Pulmonary artery endothelial cell (primary cell): ENCODE results near the gene MATK. TPM values are rescaled to one million over a fixed set of nuclear protein-coding genes. Genes with fewer than 3 reads are reported as not detected.
"Not testable (repeated sequence)": the region's sequence is repeated elsewhere in the genome, so short reads cannot be mapped to it uniquely, and the experiment has no call there.

Experiments used
- DNase-seq: peaks from one replicate; pipeline ENCODE4 v3.0.0-alpha.2; 2011; ENCODE audit warnings: low read depth, low spot score
- total RNA-seq: library from RNA; depleted of rRNA; stranded (reverse); fragments of >200 nt; gene quantifications from 2 replicates; pipeline ENCODE4 v1.2.3, GENCODE V29; 2014

The MATK gene
- total RNA-seq, 1 donor from 2014 or later, result under 0.01 TPM

DNA sequence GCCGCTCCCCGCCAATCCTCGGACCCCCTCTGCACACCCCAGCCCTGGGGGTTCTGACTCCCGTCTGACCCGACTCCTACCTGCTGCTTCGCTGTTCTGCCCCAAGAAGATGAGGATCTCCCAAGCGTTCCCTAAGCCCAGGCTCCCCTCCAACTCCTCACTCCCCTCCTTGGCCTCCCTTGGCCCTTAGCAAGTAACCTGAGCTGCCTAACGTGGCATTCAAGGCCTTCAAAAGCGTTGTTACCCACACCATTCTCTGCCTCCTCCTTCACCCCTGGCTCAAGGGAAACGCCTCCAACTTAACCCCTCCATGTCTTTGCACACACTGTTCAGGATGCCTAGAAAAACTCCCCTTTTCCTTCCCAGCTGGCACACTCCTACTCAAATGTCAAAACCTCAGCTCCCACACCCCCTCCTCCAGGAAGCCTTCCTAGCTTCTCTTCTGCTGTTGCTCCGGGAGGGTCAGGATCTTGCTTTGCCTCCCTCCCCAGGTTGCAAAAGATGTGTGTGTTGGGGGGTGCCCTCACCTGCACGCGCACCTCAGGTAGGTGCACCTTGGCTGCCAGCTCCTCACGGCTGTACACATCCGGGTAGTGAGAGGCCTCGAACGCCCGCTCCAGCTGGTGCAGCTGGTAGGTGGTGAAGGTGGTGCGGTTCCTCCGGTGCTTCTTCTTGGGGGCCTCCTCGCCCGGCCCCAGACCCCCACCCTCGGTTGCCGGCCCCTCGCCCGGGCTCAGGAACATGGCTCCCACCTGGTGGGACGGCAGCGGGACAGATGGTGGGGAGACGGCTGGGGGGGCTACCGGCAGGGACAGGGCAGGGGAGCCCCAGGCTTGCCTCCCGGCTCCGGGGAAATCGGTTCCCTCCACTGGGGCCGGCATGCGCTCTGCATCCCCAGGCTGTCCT, 14.9 kb downstream of the MATK start:
- no peak for DNase-seq

DNA sequence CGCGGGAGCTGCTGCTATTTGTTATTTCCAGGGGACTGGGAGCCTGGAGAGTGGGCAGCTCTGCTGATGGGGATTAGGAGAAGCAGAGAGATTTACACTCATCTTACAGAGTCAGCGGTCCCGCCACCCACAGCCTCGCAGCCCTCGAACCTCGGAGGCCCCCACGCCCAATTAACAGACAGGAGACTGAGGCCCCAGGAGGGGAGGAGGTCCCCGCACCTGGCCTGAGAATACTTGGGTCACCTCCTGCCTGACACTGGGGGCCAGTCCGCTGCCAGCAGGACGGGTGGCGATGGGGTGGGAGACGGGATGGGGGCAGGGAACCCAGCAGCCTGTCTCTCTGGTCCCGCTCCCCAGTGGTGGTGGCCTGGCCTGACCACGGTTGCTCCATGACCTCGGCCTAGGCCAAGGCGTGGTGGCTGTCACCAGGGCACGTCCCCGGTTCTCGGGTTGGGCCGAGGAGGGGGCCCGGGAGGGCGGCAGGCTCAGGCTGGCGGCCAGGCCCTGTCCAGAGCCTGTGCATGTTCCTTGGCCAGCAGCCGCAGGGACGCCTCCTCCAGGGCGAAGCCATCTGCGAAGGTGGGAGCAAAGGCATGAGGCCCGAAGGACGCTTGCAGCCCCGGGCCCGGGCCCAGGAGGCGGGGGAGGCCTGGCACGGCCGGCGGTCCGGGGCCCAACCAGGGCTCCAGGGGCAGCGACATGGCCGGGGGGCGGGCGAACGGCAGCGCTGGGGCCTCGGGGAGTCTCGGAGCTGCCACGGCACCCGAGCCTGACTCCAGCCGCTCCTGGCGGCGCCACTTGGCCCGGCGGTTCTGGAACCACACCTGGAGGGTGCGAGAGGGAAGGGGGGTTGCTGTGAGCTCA, 15.8 kb downstream of the MATK start:
- no peak for DNase-seq

GRCh38 chr19:3769494-3769893, 16.7 kb downstream of the MATK start:
- no peak for DNase-seq

DNA sequence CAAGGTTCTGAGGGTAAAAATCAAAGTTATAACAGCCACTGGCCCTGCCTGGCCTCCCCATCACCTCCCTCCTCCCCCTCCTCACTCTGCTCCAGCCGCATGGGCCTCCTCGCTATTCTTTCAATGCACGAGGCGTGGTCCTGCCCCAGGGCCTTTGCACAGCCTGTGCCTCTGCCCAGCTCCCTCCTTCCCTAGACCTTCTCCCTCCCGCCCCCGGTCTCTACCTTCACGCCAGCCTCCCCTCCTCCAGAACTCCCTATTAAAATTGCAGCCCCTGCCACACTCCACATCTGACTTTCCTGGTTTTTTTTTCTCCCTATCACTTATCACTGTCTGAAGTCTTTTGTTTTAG, 17.5 kb downstream of the MATK start:
- DNase-seq, result no peak

GRCh38 chr19:3768015-3768747, 18.0 kb downstream of the MATK start:
- DNase-seq, result no peak

GRCh38 chr19:3767050-3767449, 19.1 kb downstream of the MATK start:
- no peak for DNase-seq

DNA sequence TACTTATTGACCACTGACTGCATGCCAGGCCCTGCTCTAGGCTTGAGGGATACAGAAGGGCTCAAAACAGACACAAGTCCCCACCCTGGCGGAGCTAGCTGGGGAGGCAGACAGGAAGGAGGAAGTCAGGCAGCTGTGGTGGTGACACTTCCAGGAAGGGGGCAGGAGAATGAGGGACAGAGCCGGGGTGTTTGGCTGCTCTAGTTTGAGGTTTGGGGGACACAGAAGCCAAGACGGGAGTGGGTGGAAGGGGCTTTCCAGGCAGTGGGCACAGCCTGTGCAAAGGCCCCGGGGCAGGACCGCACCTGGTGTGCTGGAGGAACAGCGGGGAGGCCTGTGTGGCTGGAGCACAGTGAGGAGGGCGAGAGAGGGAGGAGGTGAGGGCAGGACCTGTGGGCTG, 19.7 kb downstream of the MATK start:
- no peak for DNase-seq

GRCh38 chr19:3765757-3766156, 20.4 kb downstream of the MATK start:
- not testable (repeated sequence) for DNase-seq

DNA sequence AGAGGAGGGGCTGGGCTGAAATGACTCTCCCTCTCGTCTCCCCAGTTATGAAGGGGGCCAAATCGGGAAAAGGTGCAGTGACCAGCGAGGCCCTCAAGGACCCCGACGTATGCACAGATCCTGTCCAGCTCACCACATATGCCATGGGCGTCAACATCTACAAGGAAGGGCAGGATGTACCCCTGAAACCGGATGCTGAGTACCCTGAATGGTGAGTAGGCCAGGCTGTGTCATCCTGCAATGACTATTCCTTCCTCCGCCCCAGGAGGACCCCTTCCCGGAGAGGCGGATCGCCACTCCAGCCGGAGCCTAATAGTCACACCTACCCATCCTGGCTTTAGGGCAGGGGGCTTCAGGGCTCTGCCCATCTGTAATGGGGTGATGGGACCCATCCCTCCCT, 21.1 kb downstream of the MATK start:
- DNase-seq, result no peak

GRCh38 chr19:3762501-3763459, 23.4 kb downstream of the MATK start, which contains the start of gene MRPL54:
Gene MRPL54 (plus strand): TSS chr19:3762682. CDS start chr19:3762701, 19 bp downstream.
- peak; percentile 92 for DNase-seq

GRCh38 chr19:3762130-3762473, 24.1 kb downstream of the MATK start:
- no peak for DNase-seq

GRCh38 chr19:3761382-3762129, 24.6 kb downstream of the MATK start, which contains the start of gene APBA3:
Gene APBA3 (minus strand): TSS chr19:3761692. CDS start chr19:3760264, 1,428 bp downstream.
- DNase-seq, result peak; percentile 36

- DNase-seq, result no peak
Observed at GRCh38 chr19:3760871-3761361, 25.3 kb downstream of the MATK start.

- DNase-seq, result no peak
Observed at GRCh38 chr19:3759482-3760254, 26.5 kb downstream of the MATK start.

DNA sequence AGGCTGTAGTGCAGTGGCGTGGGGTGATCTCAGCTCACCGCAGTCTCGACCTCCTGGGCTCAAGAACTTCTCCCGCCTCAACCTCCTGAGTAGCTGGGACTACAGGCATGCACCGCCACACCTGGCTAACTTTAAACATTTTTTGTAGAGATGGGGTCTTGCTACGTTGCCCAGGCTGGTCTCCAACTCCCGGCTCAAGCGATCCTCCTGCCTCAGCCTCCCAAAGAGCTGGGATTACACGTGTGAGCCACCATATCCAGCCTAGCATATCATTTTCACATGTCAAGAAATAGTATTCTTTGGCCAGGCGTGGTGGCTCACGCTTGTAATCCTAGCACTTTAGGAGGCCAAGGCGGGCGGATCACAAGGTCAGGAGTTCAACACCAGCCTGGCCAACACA, 27.9 kb downstream of the MATK start:
- DNase-seq, result not testable (repeated sequence)

DNA sequence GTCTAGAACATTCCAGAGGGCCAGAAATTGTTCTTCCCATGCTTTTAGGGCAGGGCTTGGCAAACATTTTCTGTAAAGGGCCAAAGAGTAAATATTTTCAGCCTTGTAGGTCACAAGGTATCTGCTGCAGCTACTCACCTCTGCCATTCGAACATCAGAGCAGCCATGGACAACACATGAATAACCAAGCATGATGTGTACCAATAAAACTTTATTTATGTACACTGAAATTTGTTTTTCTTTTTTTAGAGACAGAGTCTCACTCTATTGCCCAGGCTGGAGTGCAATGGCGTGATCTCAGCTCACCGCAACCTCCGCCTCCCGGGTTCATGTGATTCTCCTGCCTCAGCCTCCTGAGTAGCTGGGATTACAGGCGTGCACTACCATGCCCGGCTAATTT, 28.5 kb downstream of the MATK start:
- not testable (repeated sequence) for DNase-seq

DNA sequence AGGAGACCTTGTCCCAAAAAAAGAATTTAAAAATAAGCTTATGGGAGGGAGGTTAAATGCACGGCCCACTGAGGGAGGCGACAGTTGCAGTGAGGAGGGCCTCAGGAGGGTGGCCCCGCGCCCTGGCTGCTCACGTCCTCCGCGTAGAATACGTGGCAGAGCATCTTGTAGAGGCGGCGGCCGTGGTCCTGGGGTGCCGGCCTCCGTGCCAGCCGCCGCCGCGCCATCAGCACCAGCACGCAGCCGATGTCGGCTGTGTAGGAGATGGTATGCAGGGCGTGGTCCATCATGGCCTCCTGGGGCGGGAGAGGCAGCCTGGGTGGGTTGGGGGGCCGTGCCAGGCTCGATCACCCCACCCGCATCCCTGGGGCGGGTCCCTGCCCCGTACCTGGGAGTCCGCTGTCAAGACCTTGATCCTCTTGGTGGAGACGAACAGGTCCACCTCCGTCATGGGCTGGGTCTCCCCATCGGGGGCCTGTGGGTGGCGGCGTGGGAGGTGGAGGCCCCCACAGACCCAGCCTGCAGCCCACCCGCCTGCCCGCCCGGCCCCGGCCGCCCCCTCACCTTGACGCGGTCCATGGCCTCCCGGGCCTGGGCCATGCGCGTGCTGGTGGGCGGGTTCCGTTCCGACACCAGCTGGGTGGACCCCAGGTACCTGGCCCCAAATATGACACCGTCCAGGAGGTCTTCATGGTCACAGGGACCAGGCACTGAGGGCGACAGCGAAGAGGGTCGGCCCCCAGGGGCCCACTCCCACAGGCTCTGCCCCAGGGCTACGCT, 32.4 kb downstream of the MATK start:
- no peak for DNase-seq

- DNase-seq, result no peak
Observed at GRCh38 chr19:3752492-3752891, 33.7 kb downstream of the MATK start.
